ENCODE data around the gene IQCK.

Gene IQCK

DNA sequence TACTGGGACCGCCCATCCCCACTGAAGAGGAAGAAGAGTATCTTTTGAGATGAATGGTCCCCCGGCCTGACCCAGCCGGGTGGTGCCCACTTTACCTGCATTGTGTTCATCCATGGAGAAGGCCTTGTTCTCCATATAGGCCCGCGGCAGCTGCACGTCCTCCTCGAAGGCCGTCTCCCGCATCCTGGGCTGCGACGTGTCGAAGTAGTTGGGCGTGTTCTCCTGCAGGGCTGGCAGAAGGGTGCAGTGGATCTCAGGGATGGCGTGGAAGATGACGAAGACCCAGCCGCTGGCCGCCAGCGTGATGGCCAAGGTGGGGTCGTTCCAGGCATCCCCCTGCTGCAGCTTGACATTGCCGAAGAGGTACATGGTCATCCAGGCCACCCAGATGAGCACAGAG lies 153.7 kb downstream of the IQCK start:
- Histone ChIP-seq H3K36me3 (ENCODE audit: insufficient read depth) (no peaks in the 10 kb centered on the region), H3K4me1 (ENCODE audit: low read depth, poor library complexity, severe bottlenecking) (no peaks in the 10 kb centered on the region), H2AFZ (ENCODE audit: low read depth) (no peak overlapping the region), H3K9ac (no peak overlapping the region), H3K4me2 (no peak overlapping the region), H3K27ac (no peak overlapping the region), H3K27me3 (ENCODE audit: insufficient read depth, low read depth) (no peaks in the 10 kb centered on the region), H3K79me2 (ENCODE audit: insufficient read depth, low read depth) (no peaks in the 10 kb centered on the region), H3K4me3 (IDR thresholded peaks at IDR 0.05; ENCODE audit: insufficient read depth, low read depth, low read length) (no peak overlapping the region), H4K20me1 (ENCODE audit: insufficient read depth) (no peaks in the 10 kb centered on the region)
- TF ChIP-seq, protein P1, sequence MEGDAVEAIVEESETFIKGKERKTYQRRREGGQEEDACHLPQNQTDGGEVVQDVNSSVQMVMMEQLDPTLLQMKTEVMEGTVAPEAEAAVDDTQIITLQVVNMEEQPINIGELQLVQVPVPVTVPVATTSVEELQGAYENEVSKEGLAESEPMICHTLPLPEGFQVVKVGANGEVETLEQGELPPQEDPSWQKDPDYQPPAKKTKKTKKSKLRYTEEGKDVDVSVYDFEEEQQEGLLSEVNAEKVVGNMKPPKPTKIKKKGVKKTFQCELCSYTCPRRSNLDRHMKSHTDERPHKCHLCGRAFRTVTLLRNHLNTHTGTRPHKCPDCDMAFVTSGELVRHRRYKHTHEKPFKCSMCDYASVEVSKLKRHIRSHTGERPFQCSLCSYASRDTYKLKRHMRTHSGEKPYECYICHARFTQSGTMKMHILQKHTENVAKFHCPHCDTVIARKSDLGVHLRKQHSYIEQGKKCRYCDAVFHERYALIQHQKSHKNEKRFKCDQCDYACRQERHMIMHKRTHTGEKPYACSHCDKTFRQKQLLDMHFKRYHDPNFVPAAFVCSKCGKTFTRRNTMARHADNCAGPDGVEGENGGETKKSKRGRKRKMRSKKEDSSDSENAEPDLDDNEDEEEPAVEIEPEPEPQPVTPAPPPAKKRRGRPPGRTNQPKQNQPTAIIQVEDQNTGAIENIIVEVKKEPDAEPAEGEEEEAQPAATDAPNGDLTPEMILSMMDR (conservative IDR thresholded peaks at IDR 0.05; ENCODE audit: low read depth, low read length) = no peak

DNA sequence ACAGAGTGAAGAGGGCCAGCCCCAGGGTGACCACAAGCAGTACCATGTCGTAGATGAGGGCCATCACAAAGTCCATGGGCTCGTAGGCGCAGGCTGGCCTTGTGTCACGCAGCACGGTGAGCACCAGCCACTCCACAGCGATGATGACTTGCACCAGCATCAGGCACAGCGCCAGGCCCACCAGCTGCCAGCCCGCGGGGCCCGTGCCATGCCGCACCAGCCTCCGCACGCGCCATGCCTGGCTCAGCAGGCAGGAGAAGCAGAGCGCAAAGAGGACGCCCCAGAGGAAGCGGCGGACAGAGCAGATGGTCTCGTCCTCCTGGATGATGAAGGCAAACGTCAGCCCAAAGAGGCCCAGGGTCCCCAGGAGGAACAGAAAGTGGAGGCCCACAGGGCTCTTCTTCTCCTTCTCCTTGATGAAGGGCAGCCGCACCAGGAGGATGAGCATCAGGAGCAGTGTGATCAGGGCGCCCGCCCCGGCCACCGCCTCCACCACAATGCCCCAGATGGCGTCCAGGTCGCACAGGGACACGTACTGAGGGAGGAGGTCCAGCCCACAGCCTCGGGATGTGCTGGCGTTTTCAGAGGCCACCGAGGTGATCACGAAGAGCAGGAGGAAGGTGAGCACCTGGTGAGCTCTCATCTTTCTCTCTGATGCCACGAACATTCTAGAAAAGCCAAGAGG lies 154.2 kb downstream of the IQCK start:
- no peaks in the 10 kb centered on the region for H3K79me2 ChIP-seq (ENCODE audit: insufficient read depth, low read depth)

DNA sequence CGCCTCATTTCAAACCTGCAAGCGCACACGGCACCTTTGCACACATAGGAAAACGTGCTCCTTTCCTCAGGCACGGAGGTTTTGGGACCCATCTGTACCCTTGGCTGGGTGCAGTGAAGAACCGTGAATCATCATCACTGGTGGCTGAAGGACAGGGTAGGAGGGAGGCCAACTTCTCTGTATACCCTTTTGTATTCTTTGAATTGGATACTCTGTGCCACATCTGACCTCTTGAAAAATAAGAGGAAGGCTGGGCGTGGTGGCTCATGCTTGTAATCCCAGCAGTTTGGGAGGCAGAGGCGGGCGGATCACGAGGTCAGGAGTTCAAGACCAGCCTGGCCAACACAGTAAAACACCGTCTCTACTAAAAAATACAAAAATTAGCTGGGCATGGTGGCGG lies 154.9 kb downstream of the IQCK start:
- no peaks in the 10 kb centered on the region for H3K79me2 ChIP-seq (ENCODE audit: insufficient read depth, low read depth)
- H2AFZ ChIP-seq (ENCODE audit: low read depth) = no peak overlapping the region
- H3K36me3 ChIP-seq (ENCODE audit: insufficient read depth) = no peaks in the 10 kb centered on the region
- no peaks in the 10 kb centered on the region for H4K20me1 ChIP-seq (ENCODE audit: insufficient read depth)
- no peaks in the 10 kb centered on the region for H3K27me3 ChIP-seq (ENCODE audit: insufficient read depth, low read depth)
- H3K27ac ChIP-seq = no peak overlapping the region
- TF ChIP-seq, protein P1 (conservative IDR thresholded peaks at IDR 0.05; ENCODE audit: low read depth, low read length) = no peak
- H3K9ac ChIP-seq = no peak overlapping the region
- H3K4me3 ChIP-seq (IDR thresholded peaks at IDR 0.05; ENCODE audit: insufficient read depth, low read depth, low read length) = no peak overlapping the region
- no peaks in the 10 kb centered on the region for H3K4me1 ChIP-seq (ENCODE audit: low read depth, poor library complexity, severe bottlenecking)
- H3K4me2 ChIP-seq = no peak overlapping the region

More for the DNA sequence above, 154.2 kb downstream of the IQCK start:
- H3K9ac ChIP-seq = no peak overlapping the region
- H4K20me1 ChIP-seq (ENCODE audit: insufficient read depth) = no peaks in the 10 kb centered on the region
- no peak overlapping the region for H3K27ac ChIP-seq
- H3K4me3 ChIP-seq (IDR thresholded peaks at IDR 0.05; ENCODE audit: insufficient read depth, low read depth, low read length) = no peak overlapping the region
- no peak overlapping the region for H2AFZ ChIP-seq (ENCODE audit: low read depth)
- no peaks in the 10 kb centered on the region for H3K36me3 ChIP-seq (ENCODE audit: insufficient read depth)
- H3K4me1 ChIP-seq (ENCODE audit: low read depth, poor library complexity, severe bottlenecking) = no peaks in the 10 kb centered on the region
- H3K27me3 ChIP-seq (ENCODE audit: insufficient read depth, low read depth) = no peaks in the 10 kb centered on the region
- no peak overlapping the region for H3K4me2 ChIP-seq
- TF ChIP-seq, protein P1 (conservative IDR thresholded peaks at IDR 0.05; ENCODE audit: low read depth, low read length) = no peak

DNA sequence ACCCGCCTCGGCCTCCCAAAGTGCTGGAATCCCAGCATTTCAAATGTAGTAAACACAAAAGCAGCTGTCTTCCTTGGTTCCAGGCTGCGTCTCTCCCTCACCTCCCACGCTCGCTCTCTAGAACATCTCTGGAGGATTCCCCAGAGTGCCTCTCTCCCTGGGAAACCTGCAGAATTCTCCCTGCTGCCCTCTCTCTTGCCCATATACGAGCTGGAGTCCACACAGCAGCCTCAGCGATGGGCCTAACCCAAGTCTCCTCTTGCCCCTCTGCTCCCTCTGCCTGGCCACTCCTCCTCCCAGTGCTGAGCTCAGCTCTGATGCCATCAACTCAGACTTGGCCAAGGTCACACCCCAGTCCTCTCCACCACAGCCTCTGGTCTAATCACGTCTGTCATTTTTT lies 156.0 kb downstream of the IQCK start:
- Histone ChIP-seq H2AFZ (ENCODE audit: low read depth) (no peak overlapping the region), H3K4me2 (no peak overlapping the region), H3K4me3 (IDR thresholded peaks at IDR 0.05; ENCODE audit: insufficient read depth, low read depth, low read length) (no peak overlapping the region), H3K79me2 (ENCODE audit: insufficient read depth, low read depth) (no peaks in the 10 kb centered on the region), H3K4me1 (ENCODE audit: low read depth, poor library complexity, severe bottlenecking) (no peaks in the 10 kb centered on the region), H3K36me3 (ENCODE audit: insufficient read depth) (no peaks in the 10 kb centered on the region), H4K20me1 (ENCODE audit: insufficient read depth) (no peaks in the 10 kb centered on the region), H3K27ac (no peak overlapping the region), H3K27me3 (ENCODE audit: insufficient read depth, low read depth) (no peaks in the 10 kb centered on the region), H3K9ac (no peak overlapping the region)
- TF ChIP-seq, protein P1 (conservative IDR thresholded peaks at IDR 0.05; ENCODE audit: low read depth, low read length) = no peak
